SJCRH30 (cell line): ENCODE results near the gene NCAPD3. TPM values are rescaled to one million over a fixed set of nuclear protein-coding genes. Genes with fewer than 3 reads are reported as not detected.
"Not testable (repeated sequence)": the region's sequence is repeated elsewhere in the genome, so short reads cannot be mapped to it uniquely, and the experiment has no call there.

Source experiments
- DNase-seq, 2 experiments: peaks; one replicate each; pipeline ENCODE4 v3.0.0-alpha.2; 2015 to 2020
- H3K27ac ChIP-seq: fragments of 250-450 bp; sonication (Bioruptor Pico); 2 replicates; pipeline ENCODE4 v1.5.1; 2020; ENCODE audit warnings: mild to moderate bottlenecking, moderate library complexity
- H3K27me3 ChIP-seq: fragments of 250-450 bp; sonication (Bioruptor Pico); 2 replicates; pipeline ENCODE4 v1.5.1; 2020; ENCODE audit warnings: mild to moderate bottlenecking, moderate library complexity
- H3K36me3 ChIP-seq: fragments of 250-450 bp; sonication (Bioruptor Pico); 2 replicates; pipeline ENCODE4 v1.5.1; 2020; ENCODE audit warnings: mild to moderate bottlenecking, moderate library complexity
- H3K4me1 ChIP-seq: fragments of 250-450 bp; sonication (Bioruptor Pico); 2 replicates; pipeline ENCODE4 v1.5.1; 2020; ENCODE audit warnings: mild to moderate bottlenecking, moderate library complexity
- H3K4me3 ChIP-seq: fragments of 250-450 bp; sonication (Bioruptor Pico); 2 replicates; pipeline ENCODE4 v1.5.1; 2020; ENCODE audit warnings: mild to moderate bottlenecking, moderate library complexity
- H3K9me3 ChIP-seq: fragments of 250-450 bp; sonication (Bioruptor Pico); replicated peaks from 2 replicates; pipeline ENCODE4 v1.5.1; 2020; ENCODE audit warnings: mild to moderate bottlenecking, moderate library complexity
- total RNA-seq: library from RNA; depleted of rRNA; stranded (reverse); fragments of >200 nt; shearing (Covaris generic); gene quantifications from 2 replicates; pipeline ENCODE4 v1.2.3, GENCODE V29; 2014

Gene NCAPD3
- total RNA-seq, 1 experiment from 2014 or later: 75.7 TPM

GRCh38 chr11:134216816-134217215 is 7.0 kb downstream of the NCAPD3 start:
- no peak for DNase-seq
- H3K4me1 ChIP-seq: no peaks in the 10 kb centered on the region
- no peak overlapping the region for H3K4me3 ChIP-seq
- no peaks in the 10 kb centered on the region for H3K9me3 ChIP-seq
- H3K36me3 ChIP-seq: peaks cover 77% of the 10 kb centered on the region
- H3K27me3 ChIP-seq: no peaks in the 10 kb centered on the region
- H3K27ac ChIP-seq: no peak overlapping the region

GRCh38 chr11:134215836-134216235 is 7.9 kb downstream of the NCAPD3 start:
- Histone ChIP-seq H3K36me3 (peaks cover 85% of the 10 kb centered on the region), H3K27me3 (no peaks in the 10 kb centered on the region), H3K4me3 (no peak overlapping the region), H3K27ac (no peak overlapping the region), H3K9me3 (no peaks in the 10 kb centered on the region), H3K4me1 (no peaks in the 10 kb centered on the region)
- no peak for DNase-seq

- Histone ChIP-seq H3K27ac (no peak overlapping the region), H3K4me1 (no peaks in the 10 kb centered on the region), H3K9me3 (no peaks in the 10 kb centered on the region), H3K27me3 (no peaks in the 10 kb centered on the region), H3K36me3 (peaks cover 94% of the 10 kb centered on the region), H3K4me3 (no peak overlapping the region)
- peak; percentile 47 to 54 for DNase-seq
Measured at GRCh38 chr11:134207538-134208239, 16.1 kb downstream of the NCAPD3 start.

GRCh38 chr11:134206185-134206584 is 17.6 kb downstream of the NCAPD3 start:
- Histone ChIP-seq H3K27ac (no peak overlapping the region), H3K27me3 (no peaks in the 10 kb centered on the region), H3K9me3 (no peaks in the 10 kb centered on the region), H3K36me3 (peaks cover 96% of the 10 kb centered on the region), H3K4me1 (no peaks in the 10 kb centered on the region), H3K4me3 (no peak overlapping the region)
- no peak for DNase-seq

- Histone ChIP-seq H3K36me3 (peaks cover 96% of the 10 kb centered on the region), H3K4me3 (no peak overlapping the region), H3K4me1 (no peaks in the 10 kb centered on the region), H3K9me3 (no peaks in the 10 kb centered on the region), H3K27me3 (no peaks in the 10 kb centered on the region), H3K27ac (no peak overlapping the region)
- DNase-seq: no peak
Measured at GRCh38 chr11:134205729-134206128, 18.0 kb downstream of the NCAPD3 start.

- H3K27ac ChIP-seq: no peak overlapping the region
- no peaks in the 10 kb centered on the region for H3K27me3 ChIP-seq
- peaks cover 87% of the 10 kb centered on the region for H3K36me3 ChIP-seq
- H3K4me3 ChIP-seq: no peak overlapping the region
- DNase-seq: peak; percentile 33 to 42
- H3K9me3 ChIP-seq: no peaks in the 10 kb centered on the region
- H3K4me1 ChIP-seq: no peaks in the 10 kb centered on the region
Measured at GRCh38 chr11:134202661-134203060, 21.1 kb downstream of the NCAPD3 start.

- Histone ChIP-seq H3K4me1 (no peaks in the 10 kb centered on the region), H3K27ac (no peak overlapping the region), H3K4me3 (no peak overlapping the region), H3K27me3 (no peaks in the 10 kb centered on the region), H3K9me3 (no peaks in the 10 kb centered on the region), H3K36me3 (peaks cover 80% of the 10 kb centered on the region)
- DNase-seq: no peak
Measured at GRCh38 chr11:134200688-134201087, 23.1 kb downstream of the NCAPD3 start.

GRCh38 chr11:134199531-134199930 is 24.2 kb downstream of the NCAPD3 start:
- DNase-seq: no peak
- H3K36me3 ChIP-seq: peaks cover 77% of the 10 kb centered on the region
- H3K4me1 ChIP-seq: no peaks in the 10 kb centered on the region
- H3K4me3 ChIP-seq: no peak overlapping the region
- no peaks in the 10 kb centered on the region for H3K9me3 ChIP-seq
- H3K27me3 ChIP-seq: no peaks in the 10 kb centered on the region
- no peak overlapping the region for H3K27ac ChIP-seq

GRCh38 chr11:134196756-134197155 is 27.0 kb downstream of the NCAPD3 start:
- no peak overlapping the region for H3K27ac ChIP-seq
- H3K36me3 ChIP-seq: peaks cover 77% of the 10 kb centered on the region
- DNase-seq: no peak
- H3K27me3 ChIP-seq: no peaks in the 10 kb centered on the region
- H3K4me1 ChIP-seq: no peaks in the 10 kb centered on the region
- no peaks in the 10 kb centered on the region for H3K9me3 ChIP-seq
- no peak overlapping the region for H3K4me3 ChIP-seq

- H3K4me3 ChIP-seq, H3K4me1 ChIP-seq, H3K27me3 ChIP-seq, H3K9me3 ChIP-seq, DNase-seq, H3K27ac ChIP-seq: not testable (repeated sequence)
- peaks cover 90% of the 10 kb centered on the region for H3K36me3 ChIP-seq
Measured at GRCh38 chr11:134188092-134188491, 35.7 kb downstream of the NCAPD3 start.

GRCh38 chr11:134181707-134182106 is 42.1 kb downstream of the NCAPD3 start:
- Histone ChIP-seq H3K4me1 (no peaks in the 10 kb centered on the region), H3K27me3 (no peaks in the 10 kb centered on the region), H3K36me3 (peaks cover 90% of the 10 kb centered on the region), H3K27ac (no peak overlapping the region), H3K9me3 (no peaks in the 10 kb centered on the region), H3K4me3 (no peak overlapping the region)
- DNase-seq: no peak

GRCh38 chr11:134178032-134178674 is 45.6 kb downstream of the NCAPD3 start:
- no peaks in the 10 kb centered on the region for H3K4me1 ChIP-seq
- H3K27ac ChIP-seq: no peak overlapping the region
- DNase-seq: no peak
- H3K4me3 ChIP-seq: no peak overlapping the region
- H3K27me3 ChIP-seq: no peaks in the 10 kb centered on the region
- H3K36me3 ChIP-seq: peaks cover 94% of the 10 kb centered on the region
- no peaks in the 10 kb centered on the region for H3K9me3 ChIP-seq

- DNase-seq: no peak
- Histone ChIP-seq H3K4me3 (no peak overlapping the region), H3K9me3 (no peaks in the 10 kb centered on the region), H3K36me3 (peaks cover 96% of the 10 kb centered on the region), H3K4me1 (no peaks in the 10 kb centered on the region), H3K27me3 (no peaks in the 10 kb centered on the region), H3K27ac (no peak overlapping the region)
Measured at GRCh38 chr11:134176284-134176683, 47.5 kb downstream of the NCAPD3 start.

GRCh38 chr11:134173296-134173695 is 50.5 kb downstream of the NCAPD3 start:
- peaks cover 98% of the 10 kb centered on the region for H3K36me3 ChIP-seq
- no peak overlapping the region for H3K4me3 ChIP-seq
- H3K27me3 ChIP-seq: no peaks in the 10 kb centered on the region
- no peaks in the 10 kb centered on the region for H3K4me1 ChIP-seq
- no peak overlapping the region for H3K27ac ChIP-seq
- no peak for DNase-seq
- H3K9me3 ChIP-seq: peaks cover 16% of the 10 kb centered on the region

GRCh38 chr11:134171951-134172350 is 51.8 kb downstream of the NCAPD3 start:
- no peak for DNase-seq
- peaks cover 91% of the 10 kb centered on the region for H3K36me3 ChIP-seq
- H3K9me3 ChIP-seq: peaks cover 22% of the 10 kb centered on the region
- no peak overlapping the region for H3K4me3 ChIP-seq
- H3K4me1 ChIP-seq: no peaks in the 10 kb centered on the region
- H3K27ac ChIP-seq: no peak overlapping the region
- H3K27me3 ChIP-seq: no peaks in the 10 kb centered on the region

- Histone ChIP-seq H3K4me1 (no peaks in the 10 kb centered on the region), H3K9me3 (peaks cover 22% of the 10 kb centered on the region), H3K27ac (no peak overlapping the region), H3K4me3 (no peak overlapping the region), H3K36me3 (peaks cover 82% of the 10 kb centered on the region), H3K27me3 (no peaks in the 10 kb centered on the region)
- no peak for DNase-seq
Measured at GRCh38 chr11:134170919-134171281, 52.9 kb downstream of the NCAPD3 start.
